SKM-1 (cell line): Measurements from ENCODE around the gene LNP1.
"Not testable (repeated sequence)": the region's sequence is repeated elsewhere in the genome, so short reads cannot be mapped to it uniquely, and the experiment has no call there.

Source experiments
- DNase-seq: peaks from one replicate; lab custom pipeline; 2025; ENCODE audit not compliant: unreplicated experiment; lab: John Stamatoyannopoulos, UW

Gene LNP1

GRCh38 chr3:100427699-100428098 is 26.4 kb downstream of the LNP1 start:
- no peak for DNase-seq

GRCh38 chr3:100429187-100429716 is 27.9 kb downstream of the LNP1 start:
- no peak for DNase-seq

- DNase-seq, result no peak
Observed at GRCh38 chr3:100436951-100437350, 35.6 kb downstream of the LNP1 start.

- DNase-seq, result no peak
Observed at GRCh38 chr3:100437721-100438622, 36.6 kb downstream of the LNP1 start.

GRCh38 chr3:100438623-100438974 is 37.3 kb downstream of the LNP1 start:
- DNase-seq, result no peak

GRCh38 chr3:100440895-100441294 is 39.6 kb downstream of the LNP1 start:
- DNase-seq, result no peak

GRCh38 chr3:100443690-100444089 is 42.4 kb downstream of the LNP1 start:
- DNase-seq, result no peak

- DNase-seq, result not testable (repeated sequence)
Observed at GRCh38 chr3:100447067-100447466, 45.7 kb downstream of the LNP1 start.

- DNase-seq, result no peak
Observed at GRCh38 chr3:100448079-100448478, 46.7 kb downstream of the LNP1 start.

GRCh38 chr3:100449214-100449613 is 47.9 kb downstream of the LNP1 start:
- no peak for DNase-seq

GRCh38 chr3:100454677-100455076 is 53.3 kb downstream of the LNP1 start:
- no peak for DNase-seq

- no peak for DNase-seq
Observed at GRCh38 chr3:100455841-100456550, 54.7 kb downstream of the LNP1 start.

GRCh38 chr3:100456745-100457144 is 55.4 kb downstream of the LNP1 start:
- no peak for DNase-seq

GRCh38 chr3:100457811-100458210 is 56.5 kb downstream of the LNP1 start:
- DNase-seq, result no peak

GRCh38 chr3:100458814-100459213 is 57.5 kb downstream of the LNP1 start:
- no peak for DNase-seq

- peak; percentile 50 for DNase-seq
Observed at GRCh38 chr3:100463002-100463401, 61.7 kb downstream of the LNP1 start.

GRCh38 chr3:100463646-100464155 is 62.4 kb downstream of the LNP1 start:
- no peak for DNase-seq

GRCh38 chr3:100465892-100466777 is 64.8 kb downstream of the LNP1 start:
- peak; percentile 39 for DNase-seq

GRCh38 chr3:100467133-100467532 is 65.8 kb downstream of the LNP1 start:
- no peak for DNase-seq

- no peak for DNase-seq
Observed at GRCh38 chr3:100468676-100469075, 67.3 kb downstream of the LNP1 start.

GRCh38 chr3:100470951-100471350 is 69.6 kb downstream of the LNP1 start:
- no peak for DNase-seq
